ENCODE measurements around the gene GGT7.

GRCh38 chr20:34896086-34896621 is 23.5 kb upstream of the GGT7 start:
- TF ChIP-seq CTCF (IDR thresholded peaks at IDR 0.05) (no peak), POLR2A (IDR thresholded peaks at IDR 0.05) (no peak)
